T-cell (primary cell): ENCODE measurements around the gene ADAMTSL2. TPM values are rescaled to one million over a fixed set of nuclear protein-coding genes. Genes with fewer than 3 reads are reported as not detected.

Source experiments
- ATAC-seq, 4 experiments: fragments of 200-7000 bp in 3 of 4; fragments of 150-1000 bp in 1 of 4; cut with Tn5 transposase; replicated peaks in 1 of 4; 1 replicate in 3 of 4; 2 replicates in 1 of 4; pipeline ENCODE4 v1.10.0; 2021; ENCODE audit warnings: moderate library complexity in 3 of 4, mild to moderate bottlenecking in 2 of 4, moderate number of reproducible peaks in 1 of 4
- CTCF ChIA-PET, 2 donors: fragments of 300-600 bp; sonication (Branson Sonifier 250); formaldehyde crosslinking; loops; one replicate each; lab custom pipeline; 2022; ENCODE audit warnings: antibody characterized with exemption in 2 of 2; lab: Charles Lee
- POLR2A ChIA-PET, 2 donors: fragments of 300-600 bp; sonication (Branson Sonifier 250); formaldehyde crosslinking; loops; one replicate each; lab custom pipeline; 2022; ENCODE audit warnings: antibody characterized with exemption in 2 of 2; lab: Charles Lee
- DNase-seq, 35 experiments: peaks; one replicate each; pipeline versions ENCODE4 v3.0.0 to v3.0.0-alpha.2; 2013 to 2023
- H3K27ac ChIP-seq: one replicate; pipeline ENCODE4 v1.5.1; 2013; ENCODE audit warnings: low read length
- H3K27me3 ChIP-seq, 2 experiments: replicated peaks in 1 of 2; 1 replicate in 1 of 2; 2 replicates in 1 of 2; pipeline versions ENCODE4 v1.6.1 to v1.7.0; 2013; ENCODE audit warnings: low read length in 1 of 2, mixed read lengths in 1 of 2; ENCODE audit not compliant: control insufficient read depth in 2 of 2, insufficient read depth in 2 of 2; ENCODE audit errors: extremely low read depth in 1 of 2
- H3K36me3 ChIP-seq, 2 donors: 1 replicate in 1 of 2; 2 replicates in 1 of 2; pipeline versions ENCODE4 v1.6.1 to v1.7.0; 2013; ENCODE audit warnings: low read length in 1 of 2; ENCODE audit not compliant: control insufficient read depth in 2 of 2, insufficient read depth in 1 of 2; ENCODE audit errors: extremely low read depth in 1 of 2
- H3K4me1 ChIP-seq, 2 experiments: 1 replicate in 1 of 2; 2 replicates in 1 of 2; pipeline versions ENCODE4 v1.6.1 to v1.7.0; 2013; ENCODE audit warnings: low read length in 2 of 2, mixed read lengths in 1 of 2; ENCODE audit not compliant: insufficient read depth in 2 of 2, control insufficient read depth in 1 of 2; ENCODE audit errors: extremely low read depth in 1 of 2
- H3K4me3 ChIP-seq, 2 donors: 1 replicate in 1 of 2; 2 replicates in 1 of 2; pipeline versions ENCODE4 v1.5.1 to v1.7.0; 2013; ENCODE audit warnings: mild to moderate bottlenecking in 2 of 2, low read length in 1 of 2, moderate library complexity in 1 of 2; ENCODE audit not compliant: control insufficient read depth in 1 of 2; ENCODE audit errors: extremely low read depth in 1 of 2
- H3K9me3 ChIP-seq: 2 replicates; pipeline ENCODE4 v1.7.0; 2013
- H3K27ac Mint-ChIP-seq, 2 donors: one replicate each; pipeline ENCODE4 v1.8.0; 2020 to 2021; ENCODE audit warnings: mild to moderate bottlenecking in 2 of 2, mixed read lengths in 2 of 2
- H3K27me3 Mint-ChIP-seq, 2 donors: one replicate each; pipeline ENCODE4 v1.8.0; 2021 to 2022; ENCODE audit warnings: mixed read lengths in 2 of 2
- H3K36me3 Mint-ChIP-seq: one replicate; pipeline ENCODE4 v1.8.0; 2021; ENCODE audit warnings: mixed read lengths
- H3K4me1 Mint-ChIP-seq, 3 donors: one replicate each; pipeline ENCODE4 v1.8.0; 2020 to 2022; ENCODE audit warnings: mixed read lengths in 3 of 3, mild to moderate bottlenecking in 1 of 3
- H3K4me3 Mint-ChIP-seq, 3 donors: one replicate each; pipeline ENCODE4 v1.8.0; 2020 to 2022; ENCODE audit warnings: mild to moderate bottlenecking in 3 of 3, mixed read lengths in 3 of 3, moderate library complexity in 3 of 3
- H3K9me3 Mint-ChIP-seq, 3 donors: one replicate each; pipeline ENCODE4 v1.8.0; 2020 to 2022; ENCODE audit warnings: mixed read lengths in 3 of 3
- WGBS: methylation state at CpG from one replicate; pipeline ENCODE4 v1.1.5; 2013; ENCODE audit warnings: missing lambda C conversion rate; ENCODE audit not compliant: insufficient coverage; 5-methylcytosine and 5-hydroxymethylcytosine counted together
- total RNA-seq, 35 experiments: library from RNA in 6 of 35; stranded (reverse) in 6 of 35; fragments of 120-200 nt in 1 of 35; gene quantifications; one replicate each; pipeline versions ENCODE4 v1.2.1 to v1.2.4 and lab custom pipeline; 2013 to 2026

ADAMTSL2 gene
- total RNA-seq, 5 donors from 2014 or later (not counting 1 experiment from before 2014, with no cell fraction given), result 0.16 to 0.76 (median 0.53) TPM

GRCh38 chr9:133571391-133571890 lies 36.9 kb downstream of the ADAMTSL2 start:
- H3K36me3 ChIP-seq, result no peaks in the 10 kb centered on the region
- DNase-seq, result no peak
- ChIA-PET POLR2A (no interaction called here), CTCF (interaction anchor here in 1 of 2 donors (0.6 kb wide), 1 partner anchor 301 kb away, joined by 4 read pairs; no protein-coding TSS in a partner anchor)
- no peak overlapping the region for H3K4me3 ChIP-seq
- H3K27me3 Mint-ChIP-seq, result peaks cover 1 to 16% of the 10 kb centered on the region in 2 donors
- ATAC-seq, result no peak
- no peak overlapping the region for H3K27ac ChIP-seq
- H3K4me3 Mint-ChIP-seq, result no peak overlapping the region
- no peaks in the 10 kb centered on the region for H3K36me3 Mint-ChIP-seq
- no peaks in the 10 kb centered on the region for H3K9me3 Mint-ChIP-seq
- H3K27ac Mint-ChIP-seq, result no peak overlapping the region
- no peaks in the 10 kb centered on the region for H3K4me1 ChIP-seq
- H3K9me3 ChIP-seq, result no peaks in the 10 kb centered on the region
- H3K27me3 ChIP-seq, result peaks cover 0 to 36% of the 10 kb centered on the region in 2 experiments
- peaks cover 0 to under 1% (median 0%) of the 10 kb centered on the region in 3 donors for H3K4me1 Mint-ChIP-seq
- WGBS, result 46% methylated on average over 9 of the region's 9 CpGs

GRCh38 chr9:133571896-133572595 lies 37.5 kb downstream of the ADAMTSL2 start:
- DNase-seq (no peak), ATAC-seq (no peak)
- H3K36me3 ChIP-seq, result no peaks in the 10 kb centered on the region
- peaks cover 3 to 6% (median 6%) of the 10 kb centered on the region in 3 donors for H3K4me1 Mint-ChIP-seq
- H3K27me3 ChIP-seq, result peaks cover 0 to 38% of the 10 kb centered on the region in 2 experiments
- ChIA-PET CTCF (no interaction called here), POLR2A (no interaction called here)
- H3K27ac ChIP-seq, result no peak overlapping the region
- H3K9me3 ChIP-seq, result no peaks in the 10 kb centered on the region
- 81% methylated on average over 12 of the region's 20 CpGs for WGBS
- H3K4me3 Mint-ChIP-seq, result no peak overlapping the region
- no peak overlapping the region for H3K4me3 ChIP-seq
- no peak overlapping the region for H3K27ac Mint-ChIP-seq
- H3K27me3 Mint-ChIP-seq, result peaks cover 7 to 22% of the 10 kb centered on the region in 2 donors
- peaks cover 0 to 5% of the 10 kb centered on the region in 2 experiments for H3K4me1 ChIP-seq
- H3K36me3 Mint-ChIP-seq, result no peaks in the 10 kb centered on the region
- no peaks in the 10 kb centered on the region for H3K9me3 Mint-ChIP-seq

GRCh38 chr9:133572821-133573361 lies 38.4 kb downstream of the ADAMTSL2 start:
- Mint-ChIP-seq H3K27ac (no peak overlapping the region), H3K27me3 (peaks cover 7 to 28% of the 10 kb centered on the region in 2 donors), H3K9me3 (no peaks in the 10 kb centered on the region), H3K36me3 (no peaks in the 10 kb centered on the region), H3K4me1 (peaks cover 3 to 8% (median 6%) of the 10 kb centered on the region in 3 donors), H3K4me3 (no peak overlapping the region)
- peaks cover 4 to 5% of the 10 kb centered on the region in 2 experiments for H3K4me1 ChIP-seq
- DNase-seq (no peak), ATAC-seq (no peak)
- ChIA-PET POLR2A (no interaction called here), CTCF (no interaction called here)
- no peak overlapping the region for H3K4me3 ChIP-seq
- no peaks in the 10 kb centered on the region for H3K36me3 ChIP-seq
- WGBS, result 86% methylated on average over 11 of the region's 15 CpGs
- no peaks in the 10 kb centered on the region for H3K9me3 ChIP-seq
- H3K27me3 ChIP-seq, result peaks cover 0 to 44% of the 10 kb centered on the region in 2 experiments
- no peak overlapping the region for H3K27ac ChIP-seq

- no peak overlapping the region for H3K4me3 ChIP-seq
- peaks cover 3 to 10% (median 8%) of the 10 kb centered on the region in 3 donors for H3K4me1 Mint-ChIP-seq
- ChIA-PET POLR2A (no interaction called here), CTCF (no interaction called here)
- H3K27me3 ChIP-seq, result peaks cover 0 to 55% of the 10 kb centered on the region in 2 experiments
- peaks cover 4 to 5% of the 10 kb centered on the region in 2 experiments for H3K4me1 ChIP-seq
- no peaks in the 10 kb centered on the region for H3K36me3 Mint-ChIP-seq
- H3K9me3 Mint-ChIP-seq, result no peaks in the 10 kb centered on the region
- no peak overlapping the region for H3K4me3 Mint-ChIP-seq
- 90% methylated on average over 16 of the region's 21 CpGs for WGBS
- H3K27me3 Mint-ChIP-seq, result peaks cover 12 to 34% of the 10 kb centered on the region in 2 donors
- H3K9me3 ChIP-seq, result no peaks in the 10 kb centered on the region
- ATAC-seq, result no peak
- no peak overlapping the region for H3K27ac Mint-ChIP-seq
- no peaks in the 10 kb centered on the region for H3K36me3 ChIP-seq
- DNase-seq, result no peak
- H3K27ac ChIP-seq, result no peak overlapping the region
Measured at GRCh38 chr9:133573791-133574515, 39.4 kb downstream of the ADAMTSL2 start.

DNA sequence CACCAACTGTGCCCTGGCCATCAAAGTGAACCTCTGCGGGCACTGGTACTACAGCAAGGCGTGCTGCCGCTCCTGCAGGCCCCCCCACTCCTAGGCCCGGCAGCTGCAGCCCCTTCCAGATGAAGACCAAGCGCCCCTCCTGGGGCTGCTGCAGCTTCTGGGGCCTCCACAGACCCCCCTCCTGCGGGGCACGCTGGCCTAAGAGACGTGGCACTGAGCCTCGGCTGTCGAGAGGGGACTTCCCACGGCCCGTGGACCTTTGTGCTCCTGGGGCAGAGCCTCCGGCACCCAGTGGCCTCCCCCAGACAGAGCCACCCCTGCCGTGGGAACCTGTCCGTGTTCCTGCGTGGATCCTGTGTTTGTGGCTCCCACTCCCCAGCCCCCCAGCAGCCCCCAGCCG lies 40.3 kb downstream of the ADAMTSL2 start:
- no peak overlapping the region for H3K27ac ChIP-seq
- WGBS, result 78% methylated on average over 17 of the region's 17 CpGs
- H3K9me3 ChIP-seq, result no peaks in the 10 kb centered on the region
- H3K36me3 Mint-ChIP-seq, result no peaks in the 10 kb centered on the region
- ATAC-seq (no peak), DNase-seq (no peak)
- H3K36me3 ChIP-seq, result no peaks in the 10 kb centered on the region
- peaks cover 5 to 6% of the 10 kb centered on the region in 2 experiments for H3K4me1 ChIP-seq
- H3K9me3 Mint-ChIP-seq, result no peaks in the 10 kb centered on the region
- CTCF ChIA-PET, result no interaction called here
- H3K4me1 Mint-ChIP-seq, result peaks cover 3 to 10% (median 8%) of the 10 kb centered on the region in 3 donors
- no peak overlapping the region for H3K4me3 ChIP-seq
- H3K27ac Mint-ChIP-seq, result no peak overlapping the region
- H3K27me3 Mint-ChIP-seq, result peaks cover 12 to 41% of the 10 kb centered on the region in 2 donors
- no peak overlapping the region for H3K4me3 Mint-ChIP-seq
- POLR2A ChIA-PET, result no interaction called here
- peaks cover 0 to 63% of the 10 kb centered on the region in 2 experiments for H3K27me3 ChIP-seq
